Gastroesophageal sphincter (tissue), 3 donors: ENCODE results near the gene DOCK4.

ENCODE experiments used
- CTCF ChIP-seq, 4 experiments: fragments of 200-600 bp in 2 of 4; fragments of 450-650 bp in 2 of 4; sonication (generic) in 1 of 4; IDR thresholded peaks; one replicate each; pipeline ENCODE4 v1.5.1; 2017 to 2019; ENCODE audit warnings: antibody characterized with exemption in 4 of 4, mild to moderate bottlenecking in 2 of 4, moderate library complexity in 2 of 4
- POLR2A ChIP-seq, 2 donors: fragments of 450-650 bp; IDR thresholded peaks; one replicate each; pipeline ENCODE4 v1.6.1; 2017; ENCODE audit warnings: antibody characterized with exemption in 2 of 2, mild to moderate bottlenecking in 2 of 2, moderate library complexity in 1 of 2
- POLR2AphosphoS5 ChIP-seq: sonication (generic); formaldehyde crosslinking; IDR thresholded peaks from one replicate; pipeline ENCODE4 v1.6.1; 2017; ENCODE audit warnings: antibody characterized with exemption

- TF ChIP-seq CTCF (IDR thresholded peaks at IDR 0.05) (no peak), POLR2A (IDR thresholded peaks at IDR 0.05) (no peak), POLR2AphosphoS5 (no peak)
Measured at GRCh38 chr7:112021379-112022044, 184.7 kb downstream of the DOCK4 start.
